Astrocyte of the hippocampus (primary cell): ENCODE results near the gene BANF1.

Experiments
- DNase-seq: peaks from one replicate; pipeline ENCODE4 v3.0.0; 2011; ENCODE audit warnings: low read depth, low spot score

The BANF1 gene

GRCh38 chr11:66037327-66037726, 35.0 kb downstream of the BANF1 start:
- DNase-seq: no peak

- peak; percentile 48 for DNase-seq
Measured at GRCh38 chr11:66039765-66040164, 37.5 kb downstream of the BANF1 start.

DNA sequence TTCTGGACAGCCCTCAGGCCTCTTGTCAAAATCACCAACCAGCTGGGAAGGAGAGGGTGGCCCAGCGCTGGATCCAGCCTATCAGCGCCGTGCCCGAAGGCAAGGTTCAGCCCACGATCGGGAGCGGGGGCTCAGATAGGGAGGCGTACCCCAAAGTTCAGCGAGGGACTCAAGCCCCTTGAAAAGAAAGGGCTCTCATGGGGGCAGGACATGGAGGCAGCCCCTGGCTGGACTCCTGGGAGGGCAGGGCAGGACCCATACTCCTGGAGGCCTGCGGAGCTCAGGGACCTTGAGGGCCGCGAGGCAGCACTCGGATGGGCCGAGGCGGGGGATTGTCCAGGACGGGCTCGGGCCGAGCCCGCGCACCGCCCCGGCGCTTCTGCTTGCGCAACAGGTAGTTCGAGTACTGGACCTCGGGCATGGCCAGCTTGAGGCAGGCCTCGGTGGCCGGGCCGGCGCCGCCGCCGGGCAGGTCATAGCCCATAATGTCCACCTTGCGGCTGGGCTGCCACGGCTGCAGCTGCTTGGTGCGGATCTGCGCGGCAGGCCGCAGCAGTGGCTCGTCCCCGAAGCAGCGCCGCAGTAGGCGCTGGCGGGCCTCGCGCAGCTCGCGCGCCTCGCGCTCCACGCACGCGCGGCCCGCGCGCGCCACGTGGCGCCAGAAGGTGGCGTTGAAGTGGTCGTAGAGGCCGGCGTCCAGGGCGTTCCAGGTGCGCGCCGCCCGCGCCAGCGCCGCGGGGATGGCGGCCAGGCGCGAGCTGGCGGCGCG, 40.1 kb downstream of the BANF1 start:
- no peak for DNase-seq

- no peak for DNase-seq
Measured at GRCh38 chr11:66042996-66043906, 40.9 kb downstream of the BANF1 start.

DNA sequence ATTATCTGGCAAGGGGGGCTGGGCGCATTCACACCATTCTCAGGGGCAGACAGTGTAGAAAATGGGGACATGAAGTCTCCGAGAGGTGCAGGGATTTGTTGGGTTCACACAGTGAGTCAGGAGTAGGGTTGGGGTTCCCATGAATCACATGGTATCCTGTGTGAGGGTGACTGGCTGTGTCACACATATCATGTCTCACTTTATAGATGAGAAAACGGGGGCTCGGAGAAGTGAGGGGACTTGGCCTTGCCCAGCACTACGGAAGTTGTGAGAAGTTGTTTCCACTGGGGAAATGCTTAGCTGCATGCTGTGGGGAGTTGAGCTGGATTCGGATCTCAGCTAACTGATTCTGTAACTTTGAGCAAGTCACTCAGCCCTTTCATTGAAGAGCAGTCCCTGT, 42.5 kb downstream of the BANF1 start:
- DNase-seq: no peak

- peak; percentile 85 for DNase-seq
Measured at GRCh38 chr11:66045177-66045639, 42.9 kb downstream of the BANF1 start.

DNA sequence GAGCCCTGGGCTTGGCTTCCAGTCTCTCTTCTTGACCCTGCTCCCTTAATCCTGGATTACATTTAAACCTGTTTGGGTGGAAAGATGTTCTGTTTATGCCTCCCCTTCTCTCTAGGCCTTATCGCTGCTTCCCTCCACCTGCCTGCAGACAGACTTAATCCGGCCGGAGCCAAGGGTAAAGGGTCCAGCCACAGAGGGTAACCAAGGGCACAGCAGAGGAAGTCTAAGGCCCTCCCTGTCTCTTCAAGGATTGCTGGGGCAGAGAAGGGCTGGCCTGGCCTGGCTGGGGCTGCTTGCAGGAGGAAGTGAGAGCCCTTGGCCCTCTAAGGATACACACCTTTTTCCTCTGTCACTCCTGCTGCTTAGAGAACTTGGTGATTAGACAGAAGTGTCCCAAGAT, 44.6 kb downstream of the BANF1 start:
- no peak for DNase-seq

GRCh38 chr11:66047541-66048365, 45.5 kb downstream of the BANF1 start:
- DNase-seq: peak; percentile 83

DNA sequence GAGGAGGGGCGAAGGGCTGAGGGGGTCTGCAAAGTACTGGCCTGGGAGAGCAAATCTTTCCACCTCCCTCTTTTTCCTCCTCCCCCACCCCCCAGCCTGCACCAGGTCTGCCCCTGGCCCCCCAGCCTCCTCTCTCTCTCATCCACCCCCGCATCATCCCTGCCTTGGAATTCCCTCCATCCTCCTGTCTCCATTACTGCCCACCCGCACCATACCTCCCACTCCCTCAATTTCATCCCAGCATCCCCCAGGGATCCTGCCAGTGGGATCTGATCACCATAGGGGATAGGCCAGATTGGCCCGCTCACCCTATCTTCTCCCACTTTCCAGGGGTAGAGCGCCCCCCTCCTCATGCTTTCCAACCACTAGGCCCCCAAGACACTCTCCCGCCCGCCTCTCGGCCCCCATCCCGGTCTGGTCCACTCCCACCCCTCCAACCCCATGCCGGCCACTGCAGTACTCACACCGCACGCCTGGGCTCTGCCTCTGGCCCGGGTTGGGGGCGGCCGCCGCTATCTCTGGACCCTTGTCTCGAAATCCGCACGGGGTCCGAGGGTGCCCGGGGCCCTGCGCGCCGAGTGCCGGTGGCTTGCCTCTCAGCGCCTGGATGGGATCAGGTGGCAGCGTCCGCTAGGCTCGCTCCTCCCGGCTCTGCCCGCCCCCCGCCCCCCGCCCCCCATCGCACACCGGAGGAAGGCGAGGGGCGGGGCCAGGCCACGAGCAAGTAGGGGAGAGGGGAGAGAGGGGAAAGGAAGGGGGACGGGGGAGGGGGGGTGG, 46.4 kb downstream of the BANF1 start, which contains the start of gene GAL3ST3:
Gene GAL3ST3 (minus strand): TSS at position 615 of the 777 bp plus-strand sequence. CDS start 3,746 bp downstream, outside the sequence.
- peak; percentile 41 for DNase-seq

- no peak for DNase-seq
Measured at GRCh38 chr11:66050581-66051231, 48.4 kb downstream of the BANF1 start.

- DNase-seq: no peak
Measured at GRCh38 chr11:66051371-66051765, 49.1 kb downstream of the BANF1 start.

- peak; percentile 100 for DNase-seq
Measured at GRCh38 chr11:66051766-66052663, 49.7 kb downstream of the BANF1 start, which contains the start of gene SF3B2. Gene SF3B2 (plus strand): TSS chr11:66052364. CDS start chr11:66052385, 21 bp downstream.

GRCh38 chr11:66052664-66052982, 50.3 kb downstream of the BANF1 start:
- DNase-seq: no peak
